ENCODE measurements around the gene SENP3.
A peak's percentile ranks its signal among the peaks of the same experiment; 100 is the strongest.

The SENP3 gene

GRCh38 chr17:7555320-7555948, 6.3 kb upstream of the SENP3 start:
- no peak for DNase-seq (ENCODE audit: low read depth in 1 of 2, low spot score in 1 of 2)

DNA sequence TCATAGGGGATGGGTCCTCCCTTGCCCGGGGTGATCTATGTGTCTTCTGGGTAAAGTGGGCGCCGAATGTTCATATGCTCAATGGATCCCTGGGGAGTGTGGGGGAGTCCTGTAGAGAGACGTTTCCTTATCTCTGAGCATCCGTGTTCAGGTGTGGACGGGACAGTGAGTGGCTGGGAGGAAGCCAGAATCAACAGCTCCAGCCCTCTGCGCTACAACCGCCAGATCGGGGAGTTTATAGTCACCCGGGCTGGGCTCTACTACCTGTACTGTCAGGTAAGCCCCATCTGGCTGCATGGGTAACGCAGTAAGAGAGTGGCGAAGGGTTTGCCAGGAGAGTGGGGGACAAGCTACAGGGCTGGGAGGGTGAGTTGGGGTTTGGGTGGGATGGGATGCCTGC, 5.1 kb upstream of the SENP3 start:
- DNase-seq (ENCODE audit: low read depth in 1 of 2, low spot score in 1 of 2), result no peak

GRCh38 chr17:7557147-7557764, 4.5 kb upstream of the SENP3 start:
- DNase-seq (ENCODE audit: low read depth in 1 of 2, low spot score in 1 of 2), result no peak

- DNase-seq (ENCODE audit: low read depth in 1 of 2, low spot score in 1 of 2), result no peak
Observed at GRCh38 chr17:7557775-7558543, 3.8 kb upstream of the SENP3 start.

DNA sequence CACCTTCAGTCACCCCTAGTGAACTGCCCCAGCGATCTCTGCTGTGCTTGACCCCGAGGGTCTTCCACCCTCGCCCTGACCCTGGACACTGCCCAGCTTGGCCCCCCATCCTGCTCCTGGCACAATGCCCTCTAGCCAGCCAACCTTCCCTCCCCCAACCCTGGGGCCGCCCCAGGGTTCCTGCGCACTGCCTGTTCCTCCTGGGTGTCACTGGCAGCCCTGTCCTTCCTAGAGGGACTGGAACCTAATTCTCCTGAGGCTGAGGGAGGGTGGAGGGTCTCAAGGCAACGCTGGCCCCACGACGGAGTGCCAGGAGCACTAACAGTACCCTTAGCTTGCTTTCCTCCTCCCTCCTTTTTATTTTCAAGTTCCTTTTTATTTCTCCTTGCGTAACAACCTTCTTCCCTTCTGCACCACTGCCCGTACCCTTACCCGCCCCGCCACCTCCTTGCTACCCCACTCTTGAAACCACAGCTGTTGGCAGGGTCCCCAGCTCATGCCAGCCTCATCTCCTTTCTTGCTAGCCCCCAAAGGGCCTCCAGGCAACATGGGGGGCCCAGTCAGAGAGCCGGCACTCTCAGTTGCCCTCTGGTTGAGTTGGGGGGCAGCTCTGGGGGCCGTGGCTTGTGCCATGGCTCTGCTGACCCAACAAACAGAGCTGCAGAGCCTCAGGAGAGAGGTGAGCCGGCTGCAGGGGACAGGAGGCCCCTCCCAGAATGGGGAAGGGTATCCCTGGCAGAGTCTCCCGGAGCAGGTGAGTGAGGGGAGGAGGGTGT, 3.0 kb upstream of the SENP3 start, which contains the start of gene TNFSF13:
TNFSF13 (plus strand) TSS at position 207 of the 776 bp plus-strand sequence; CDS start at position 497, 290 bp downstream.
- DNase-seq (ENCODE audit: low read depth in 1 of 2, low spot score in 1 of 2), result no peak

- no peak for DNase-seq (ENCODE audit: low read depth in 1 of 2, low spot score in 1 of 2)
Observed at GRCh38 chr17:7559320-7560171, 2.2 kb upstream of the SENP3 start.

GRCh38 chr17:7560172-7561027, 1.3 kb upstream of the SENP3 start:
- DNase-seq (ENCODE audit: low read depth in 1 of 2, low spot score in 1 of 2), result no peak

- DNase-seq (ENCODE audit: low read depth in 1 of 2, low spot score in 1 of 2), result peak; percentile 63 to 74
Observed at GRCh38 chr17:7561028-7561575, 617 bp upstream of the SENP3 start.

DNA sequence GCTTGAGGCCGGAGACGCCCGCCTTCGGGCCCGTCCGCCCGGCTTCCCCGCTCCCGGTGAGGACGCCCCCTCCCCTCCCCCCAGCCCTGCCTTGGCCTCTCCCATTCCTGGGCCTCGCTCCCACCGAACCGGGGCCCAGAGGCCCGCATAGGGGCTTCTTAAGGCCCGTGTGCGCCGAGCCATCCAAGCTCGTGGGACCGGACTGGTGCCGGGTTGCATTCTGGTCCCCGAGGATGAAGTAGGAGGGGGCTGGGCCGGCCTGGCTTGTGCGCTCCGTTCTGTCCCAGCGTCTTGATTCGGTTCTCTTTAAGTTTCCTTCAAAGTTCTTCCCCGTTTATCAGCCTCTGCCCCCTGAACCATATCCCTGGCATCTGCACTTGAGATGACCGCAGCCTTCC, 488 bp downstream of the SENP3 start:
- no peak for DNase-seq (ENCODE audit: low read depth in 1 of 2, low spot score in 1 of 2)

- DNase-seq (ENCODE audit: low read depth in 1 of 2, low spot score in 1 of 2), result no peak
Observed at GRCh38 chr17:7563115-7563869, 1.6 kb downstream of the SENP3 start.

DNA sequence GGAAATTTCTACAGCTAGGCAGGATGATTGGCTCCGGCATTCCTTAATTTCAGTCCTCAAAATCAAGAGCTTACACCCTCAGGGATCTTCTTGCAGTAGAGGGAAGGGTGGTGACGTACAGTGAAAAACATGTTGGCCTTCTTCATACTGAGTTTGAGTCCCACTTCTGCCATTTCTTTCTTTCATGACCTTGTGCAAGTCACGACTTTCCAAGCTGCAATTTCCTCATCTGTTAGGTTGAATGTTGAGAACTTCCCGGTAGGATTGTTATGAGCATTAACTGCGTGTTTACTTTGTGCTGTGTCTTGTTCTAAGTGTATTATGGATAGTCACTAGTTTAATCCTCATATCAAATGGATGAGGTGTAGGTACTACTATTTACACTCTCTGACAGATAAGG, 7.9 kb downstream of the SENP3 start:
- DNase-seq (ENCODE audit: low read depth in 1 of 2, low spot score in 1 of 2), result no peak

- DNase-seq (ENCODE audit: low read depth in 1 of 2, low spot score in 1 of 2), result no peak
Observed at GRCh38 chr17:7570351-7570750, 8.6 kb downstream of the SENP3 start.

GRCh38 chr17:7572338-7572587, 10.5 kb downstream of the SENP3 start:
- DNase-seq (ENCODE audit: low read depth in 1 of 2, low spot score in 1 of 2), result no peak

- peak; percentile 99 for DNase-seq (ENCODE audit: low read depth in 1 of 2, low spot score in 1 of 2)
Observed at GRCh38 chr17:7572588-7573323, 11.0 kb downstream of the SENP3 start.

DNA sequence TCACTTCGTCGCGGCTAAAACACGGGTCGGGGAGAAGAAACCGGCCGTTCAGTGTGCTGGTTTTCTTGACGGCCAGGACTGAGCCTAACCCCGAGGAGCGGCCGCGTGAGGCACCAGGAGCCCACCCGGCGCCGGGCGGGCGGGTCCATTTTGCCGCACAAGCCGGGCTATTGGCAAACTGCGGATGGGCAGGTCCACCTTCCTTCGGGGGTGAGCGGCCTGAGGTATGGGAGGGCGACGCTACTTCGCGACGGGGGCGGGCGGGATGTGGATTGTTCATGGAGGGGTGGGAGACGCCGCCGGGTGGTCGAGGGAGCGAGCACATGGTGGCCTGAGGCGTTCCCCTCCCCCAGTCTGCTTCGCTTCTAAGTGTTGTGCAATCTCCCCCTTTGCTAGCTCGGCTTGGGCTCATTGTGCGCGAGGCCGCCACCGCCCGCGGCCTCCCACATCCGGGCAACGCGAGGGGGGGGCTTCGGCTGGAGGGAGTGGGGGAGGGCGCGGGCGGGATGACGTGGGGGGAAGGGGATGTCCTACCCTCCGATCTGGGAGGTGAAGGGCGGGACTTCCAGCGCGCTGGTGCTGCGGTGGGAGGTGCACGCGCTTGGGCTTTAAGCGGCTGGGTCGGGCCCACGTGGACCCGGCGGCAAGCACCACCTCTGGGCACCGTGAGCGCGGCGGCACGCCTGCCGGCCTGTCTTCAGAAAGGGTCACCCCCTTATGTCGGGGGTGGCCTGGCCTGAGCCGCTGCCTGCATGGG, 11.8 kb downstream of the SENP3 start:
- DNase-seq (ENCODE audit: low read depth in 1 of 2, low spot score in 1 of 2), result peak; percentile 83 to 84

DNA sequence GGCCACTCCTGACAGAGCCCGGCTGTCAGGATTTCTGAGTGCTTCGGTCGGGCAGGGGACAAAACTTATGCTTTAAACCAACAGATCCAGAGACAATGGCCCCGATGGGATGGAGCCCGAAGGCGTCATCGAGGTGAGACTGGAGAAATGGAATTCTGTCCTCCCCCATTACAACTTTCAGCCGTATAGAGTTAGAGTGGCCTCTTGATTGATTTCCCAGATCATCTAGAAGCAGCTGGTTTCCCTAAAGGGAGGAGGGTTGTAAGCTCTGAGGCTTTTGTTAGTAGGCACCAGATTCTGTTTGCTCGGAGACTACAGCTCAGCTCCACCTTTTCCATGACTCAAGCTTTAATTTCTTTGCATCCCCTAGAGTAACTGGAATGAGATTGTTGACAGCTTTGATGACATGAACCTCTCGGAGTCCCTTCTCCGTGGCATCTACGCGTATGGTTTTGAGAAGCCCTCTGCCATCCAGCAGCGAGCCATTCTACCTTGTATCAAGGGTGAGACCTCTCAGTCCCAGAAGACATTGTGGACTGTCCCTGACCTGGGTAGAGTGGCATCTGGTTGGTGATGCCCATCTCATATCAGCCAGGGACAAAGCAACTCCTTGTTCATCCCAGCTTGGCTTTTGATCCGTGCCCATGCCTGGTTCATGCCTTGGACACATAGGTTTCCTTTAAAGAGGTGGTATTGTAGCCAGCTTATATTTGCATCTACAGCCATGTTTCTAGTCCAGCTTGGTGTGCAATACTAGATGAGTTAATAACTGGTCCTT, 12.6 kb downstream of the SENP3 start:
- no peak for DNase-seq (ENCODE audit: low read depth in 1 of 2, low spot score in 1 of 2)

- DNase-seq (ENCODE audit: low read depth in 1 of 2, low spot score in 1 of 2), result no peak
Observed at GRCh38 chr17:7575481-7575883, 13.8 kb downstream of the SENP3 start.
